Stomach (tissue), 4 donors: ENCODE measurements around the gene CFAP20DC.

Experiments
- EP300 ChIP-seq: sonication (generic); formaldehyde crosslinking; IDR thresholded peaks from one replicate; pipeline ENCODE4 v1.6.1; 2017; ENCODE audit warnings: antibody characterized with exemption
- POLR2AphosphoS5 ChIP-seq, 3 donors: sonication (generic); formaldehyde crosslinking; IDR thresholded peaks; one replicate each; pipeline ENCODE4 v1.6.1; 2016; ENCODE audit warnings: antibody characterized with exemption in 3 of 3
- TF ChIP-seq, protein P1 (sequence below), 7 experiments: fragments of 450-650 bp in 4 of 7; fragments of 200-600 bp in 3 of 7; sonication (generic) in 3 of 7; IDR thresholded peaks; one replicate each; pipeline ENCODE4 v1.5.1; 2016 to 2019; ENCODE audit warnings: antibody characterized with exemption in 7 of 7, control low read depth in 2 of 7, mild to moderate bottlenecking in 1 of 7

DNA sequence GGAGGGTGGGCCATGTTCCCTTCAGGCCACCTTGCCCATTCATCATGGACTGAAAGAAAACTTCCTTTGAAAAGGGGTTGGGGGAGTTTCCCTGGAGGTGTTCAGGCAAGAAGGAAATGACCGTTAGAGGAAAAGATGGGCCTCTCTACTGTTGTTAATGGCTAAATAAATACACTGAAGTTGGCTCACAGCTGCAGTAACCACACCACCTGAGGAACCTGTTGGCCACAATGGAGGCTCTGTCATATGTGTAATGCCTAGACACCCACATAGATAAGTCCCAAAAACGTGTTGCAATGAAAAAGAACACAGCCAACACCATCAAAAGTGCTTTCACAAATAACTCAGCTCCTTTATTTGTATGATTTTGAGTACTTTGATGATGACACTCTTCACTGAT lies 345.1 kb downstream of the CFAP20DC start:
- TF ChIP-seq, protein P1, sequence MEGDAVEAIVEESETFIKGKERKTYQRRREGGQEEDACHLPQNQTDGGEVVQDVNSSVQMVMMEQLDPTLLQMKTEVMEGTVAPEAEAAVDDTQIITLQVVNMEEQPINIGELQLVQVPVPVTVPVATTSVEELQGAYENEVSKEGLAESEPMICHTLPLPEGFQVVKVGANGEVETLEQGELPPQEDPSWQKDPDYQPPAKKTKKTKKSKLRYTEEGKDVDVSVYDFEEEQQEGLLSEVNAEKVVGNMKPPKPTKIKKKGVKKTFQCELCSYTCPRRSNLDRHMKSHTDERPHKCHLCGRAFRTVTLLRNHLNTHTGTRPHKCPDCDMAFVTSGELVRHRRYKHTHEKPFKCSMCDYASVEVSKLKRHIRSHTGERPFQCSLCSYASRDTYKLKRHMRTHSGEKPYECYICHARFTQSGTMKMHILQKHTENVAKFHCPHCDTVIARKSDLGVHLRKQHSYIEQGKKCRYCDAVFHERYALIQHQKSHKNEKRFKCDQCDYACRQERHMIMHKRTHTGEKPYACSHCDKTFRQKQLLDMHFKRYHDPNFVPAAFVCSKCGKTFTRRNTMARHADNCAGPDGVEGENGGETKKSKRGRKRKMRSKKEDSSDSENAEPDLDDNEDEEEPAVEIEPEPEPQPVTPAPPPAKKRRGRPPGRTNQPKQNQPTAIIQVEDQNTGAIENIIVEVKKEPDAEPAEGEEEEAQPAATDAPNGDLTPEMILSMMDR (IDR thresholded peaks at IDR 0.05), result no peak
- no peak for TF ChIP-seq POLR2AphosphoS5 (IDR thresholded peaks at IDR 0.05)
- TF ChIP-seq EP300, result no peak
